ENCODE results near the gene ZNF620.
"Not testable (repeated sequence)": the region's sequence is repeated elsewhere in the genome, so short reads cannot be mapped to it uniquely, and the experiment has no call there.

ZNF620 gene

DNA sequence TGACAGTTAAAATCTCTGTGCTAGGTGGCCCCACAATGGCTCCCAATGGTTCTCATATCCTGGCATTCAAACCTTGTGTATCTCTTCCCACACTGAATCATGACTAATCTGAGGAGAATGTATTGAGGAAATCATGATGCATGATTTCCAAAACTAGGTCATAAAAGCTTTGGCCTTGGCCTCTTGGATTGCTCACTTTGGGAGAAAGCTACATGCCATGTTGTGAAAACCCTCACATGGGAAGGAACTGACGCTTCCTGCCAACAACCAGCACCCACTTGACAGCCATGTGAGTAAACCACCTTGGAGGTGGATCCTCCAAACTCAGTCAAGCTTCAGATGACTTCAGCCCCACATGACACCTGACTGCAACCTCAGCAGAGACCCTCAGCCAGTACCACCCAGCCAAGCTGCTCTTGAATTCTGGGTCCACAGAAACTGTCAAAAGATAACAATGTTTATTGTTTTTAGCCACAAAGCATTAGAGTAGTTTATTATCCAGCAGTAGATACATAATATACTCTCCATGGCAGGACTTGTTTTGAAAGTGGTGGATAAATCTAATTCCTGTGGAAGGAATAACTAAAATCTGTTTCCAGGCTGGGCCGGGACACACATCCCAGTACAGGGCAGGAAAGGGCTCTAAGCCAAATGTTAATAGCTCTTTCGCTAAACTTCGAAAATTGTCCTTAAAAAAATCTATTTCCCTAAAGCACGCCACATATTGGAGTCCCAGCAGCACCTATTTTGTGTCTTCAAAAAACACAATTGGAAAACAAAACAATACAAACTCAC lies 1.0 kb upstream of the ZNF620 start:
- peak; percentile 93 for DNase-seq

DNA sequence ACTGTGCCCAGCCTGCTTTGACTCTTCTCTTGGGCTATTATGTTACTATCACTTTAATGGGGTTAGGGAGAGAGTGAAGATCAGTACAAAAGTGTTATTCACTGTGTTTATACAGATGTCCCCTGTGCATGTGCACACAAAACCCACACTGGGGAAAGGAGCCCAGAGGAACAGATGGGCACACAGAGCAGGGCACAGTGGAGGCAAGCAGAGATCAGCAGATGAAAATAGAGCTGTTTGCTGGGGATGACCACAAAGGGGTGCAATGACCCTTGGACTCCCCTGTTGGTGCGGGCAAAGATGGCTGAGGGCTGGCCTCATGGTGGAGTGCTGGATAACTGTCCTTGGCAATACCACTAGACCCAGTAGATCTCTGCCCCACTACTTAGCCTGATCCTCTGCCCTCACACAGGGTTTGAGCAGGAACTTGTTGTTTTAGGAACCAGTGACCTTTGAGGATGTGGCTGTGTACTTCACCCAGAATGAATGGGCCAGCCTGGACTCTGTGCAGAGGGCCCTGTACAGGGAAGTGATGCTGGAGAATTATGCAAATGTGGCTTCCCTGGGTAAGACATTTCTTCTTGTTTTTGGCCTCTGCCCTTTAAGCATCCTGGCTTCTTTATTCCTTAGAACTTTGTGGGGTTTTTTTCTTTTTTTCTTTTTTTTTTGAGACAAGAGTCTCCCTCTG lies 5.3 kb downstream of the ZNF620 start:
- DNase-seq = no peak

GRCh38 chr3:40516201-40516600 lies 10.4 kb downstream of the ZNF620 start:
- DNase-seq = peak in 1 of 2 experiments; percentile 8

DNA sequence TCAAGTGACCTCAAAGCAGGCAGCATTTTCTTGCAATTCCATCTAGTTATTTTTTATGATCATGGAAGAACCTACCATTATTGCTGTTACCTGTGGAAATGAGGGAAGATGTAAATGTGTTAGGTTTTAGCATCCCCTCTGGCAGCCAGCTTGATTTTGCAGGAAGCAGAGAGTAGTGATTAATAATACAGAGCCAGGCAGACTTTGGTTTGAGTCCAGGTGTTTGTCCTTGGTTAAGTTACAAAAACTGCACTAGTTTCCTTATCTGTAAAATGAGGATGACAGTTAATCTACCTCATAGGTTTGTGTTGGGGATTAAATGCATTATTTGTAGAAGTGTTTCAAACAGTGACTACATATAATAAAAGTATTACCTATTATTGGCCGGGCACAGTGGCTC lies 12.2 kb downstream of the ZNF620 start:
- DNase-seq = no peak

GRCh38 chr3:40518848-40519247 lies 13.0 kb downstream of the ZNF620 start:
- DNase-seq = no peak

DNA sequence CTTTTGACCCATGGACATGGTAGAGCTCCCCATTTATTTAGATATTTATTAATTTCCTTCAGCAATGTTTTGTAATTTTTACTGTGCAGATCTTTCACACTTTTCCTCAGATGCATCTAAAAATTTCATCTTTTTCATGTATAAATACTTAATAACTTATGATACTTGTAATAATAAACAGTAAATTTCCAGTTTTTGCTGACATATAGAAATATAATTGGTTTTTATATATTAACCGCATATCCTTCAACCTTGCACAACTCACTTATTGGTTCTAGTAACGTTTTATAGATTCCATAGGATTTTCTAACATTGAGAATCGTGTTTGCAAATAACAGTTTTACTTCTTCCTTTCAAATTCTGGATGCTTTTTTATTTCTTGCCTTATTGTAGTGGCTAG lies 15.4 kb downstream of the ZNF620 start:
- DNase-seq = no peak

GRCh38 chr3:40523781-40524180 lies 17.9 kb downstream of the ZNF620 start:
- no peak for DNase-seq

GRCh38 chr3:40524222-40524567 lies 18.4 kb downstream of the ZNF620 start:
- DNase-seq = peak in 1 of 2 experiments; percentile 62

DNA sequence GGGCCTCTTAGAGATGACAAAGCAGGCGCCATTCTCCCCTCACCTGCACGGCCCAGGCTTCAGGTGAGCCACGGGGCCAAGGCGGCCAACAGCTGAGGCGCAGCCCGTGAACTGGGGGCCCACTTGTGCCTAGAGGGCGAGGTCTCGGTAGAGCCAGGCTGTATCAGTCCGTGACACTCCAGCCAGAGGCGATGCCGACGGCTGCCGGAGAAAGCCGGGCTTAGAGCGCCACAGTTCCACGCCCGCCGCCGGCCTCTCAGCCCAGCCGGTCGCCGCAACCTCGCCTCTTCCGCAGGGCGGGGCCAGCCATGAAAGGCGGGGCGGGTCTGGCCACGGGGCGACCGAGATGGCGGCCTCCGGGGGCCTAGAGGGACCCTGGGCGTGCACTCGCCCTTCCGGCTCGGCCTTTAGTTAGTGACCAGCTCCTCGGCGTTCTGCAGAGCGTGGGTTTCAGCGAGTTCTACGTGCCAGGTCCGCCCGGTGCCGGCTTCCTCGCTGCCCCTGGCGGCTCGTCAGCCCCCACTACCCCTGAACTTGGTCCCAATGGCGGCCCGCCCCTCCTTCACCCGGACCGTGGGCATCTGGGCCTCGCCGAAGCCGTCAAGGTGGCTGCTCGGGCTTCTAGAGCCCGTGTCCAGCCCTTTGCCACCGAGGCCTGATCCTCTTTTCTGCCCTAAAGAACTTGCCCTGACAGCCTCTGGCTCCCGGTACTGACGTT lies 18.9 kb downstream of the ZNF620 start, which contains the start of gene ZNF621:
Gene ZNF621 (plus strand): TSS at position 393 of the 718 bp plus-strand sequence. CDS start 881 bp downstream, outside the sequence.
- DNase-seq = peak; percentile 49 to 86

- no peak for DNase-seq
These were observed 22.6 kb downstream of the ZNF620 start for GRCh38 chr3:40528426-40528825.

GRCh38 chr3:40532252-40532651 lies 26.4 kb downstream of the ZNF620 start:
- DNase-seq = no peak

GRCh38 chr3:40534283-40534682 lies 28.4 kb downstream of the ZNF620 start:
- no peak for DNase-seq

DNA sequence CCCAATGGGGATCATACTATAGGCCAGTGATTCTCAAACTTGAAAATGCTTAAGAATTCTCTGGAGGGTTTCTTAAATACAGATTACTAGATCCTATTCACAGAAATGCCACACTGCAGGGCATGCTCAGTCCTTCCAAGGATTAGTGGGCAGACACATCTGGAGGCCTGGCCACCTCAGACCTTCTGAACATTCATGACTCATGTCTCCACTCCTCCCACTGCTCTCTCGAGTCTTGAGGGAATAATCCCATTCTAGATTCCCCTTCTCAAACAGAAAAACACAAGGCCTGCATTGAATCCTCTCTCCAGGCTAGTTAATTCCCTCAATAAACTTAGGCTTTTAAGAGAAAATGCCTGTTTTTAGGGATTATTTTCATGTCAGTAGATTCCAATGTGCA lies 41.0 kb downstream of the ZNF620 start:
- DNase-seq = peak in 1 of 2 experiments; percentile 7

DNA sequence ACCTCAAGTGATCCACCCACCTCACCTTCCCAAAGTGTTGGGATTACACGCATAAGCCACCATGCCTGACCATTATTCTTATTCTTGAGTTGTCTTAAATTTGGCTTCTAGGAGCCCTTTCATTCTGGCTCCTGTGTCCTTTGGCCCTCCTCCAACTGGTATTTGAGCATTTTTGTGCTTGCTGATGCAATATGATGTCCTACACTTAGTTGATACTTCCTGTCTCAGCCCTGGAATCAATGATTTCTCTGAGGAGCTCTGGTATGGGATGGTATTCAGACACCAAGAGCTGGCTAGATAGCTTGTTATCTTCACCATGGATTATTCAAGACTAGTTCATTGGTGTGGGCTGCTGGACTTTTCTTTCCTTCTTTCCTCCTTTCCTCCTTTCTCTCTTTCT lies 44.3 kb downstream of the ZNF620 start:
- DNase-seq = no peak

DNA sequence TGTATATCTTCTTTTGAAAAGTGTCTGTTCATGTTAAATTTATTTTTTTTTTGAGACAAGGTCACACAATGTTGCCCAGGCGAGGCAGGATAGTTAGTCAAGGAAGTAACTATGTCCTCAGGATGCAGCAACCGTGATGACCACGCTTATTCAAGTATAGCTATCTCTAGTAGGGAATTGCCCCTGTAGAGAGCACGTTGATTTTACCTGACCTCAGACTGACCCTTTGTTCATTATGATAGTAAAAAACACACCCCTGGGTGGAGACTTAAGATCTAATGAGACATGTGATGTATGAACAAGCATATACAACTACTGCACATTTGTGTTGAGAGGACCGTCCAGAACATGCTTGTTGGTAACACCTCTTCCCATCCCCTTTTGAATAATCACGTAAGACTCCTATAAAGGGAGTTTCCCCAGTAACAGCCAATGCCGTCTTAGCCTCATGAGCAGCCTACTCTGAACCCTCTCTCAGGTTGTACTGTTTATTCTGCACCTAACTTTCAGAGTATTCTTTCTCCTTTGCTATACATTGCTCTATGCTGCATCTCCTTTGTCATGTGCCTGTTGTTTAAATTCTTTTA lies 51.8 kb downstream of the ZNF620 start:
- DNase-seq = no peak

DNA sequence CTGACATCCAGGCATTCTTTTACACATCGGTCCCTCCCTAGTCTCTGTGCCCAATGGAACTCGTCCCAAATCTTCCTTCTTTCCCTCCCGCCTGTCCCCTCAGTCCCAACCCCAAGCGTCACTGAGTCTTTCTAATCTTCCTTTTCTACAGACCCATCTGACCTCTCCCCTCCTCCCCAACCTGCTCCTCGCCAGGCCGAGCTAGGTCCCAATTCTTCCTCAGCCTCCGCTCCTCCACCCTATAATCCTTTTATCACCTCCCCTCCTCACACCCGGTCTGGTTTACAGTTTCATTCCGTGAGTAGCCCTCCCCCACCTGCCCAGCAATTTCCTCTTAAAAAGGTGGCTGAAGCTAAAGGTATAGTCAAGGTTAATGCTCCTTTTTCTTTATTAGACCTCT lies 56.6 kb downstream of the ZNF620 start:
- not testable (repeated sequence) for DNase-seq

DNA sequence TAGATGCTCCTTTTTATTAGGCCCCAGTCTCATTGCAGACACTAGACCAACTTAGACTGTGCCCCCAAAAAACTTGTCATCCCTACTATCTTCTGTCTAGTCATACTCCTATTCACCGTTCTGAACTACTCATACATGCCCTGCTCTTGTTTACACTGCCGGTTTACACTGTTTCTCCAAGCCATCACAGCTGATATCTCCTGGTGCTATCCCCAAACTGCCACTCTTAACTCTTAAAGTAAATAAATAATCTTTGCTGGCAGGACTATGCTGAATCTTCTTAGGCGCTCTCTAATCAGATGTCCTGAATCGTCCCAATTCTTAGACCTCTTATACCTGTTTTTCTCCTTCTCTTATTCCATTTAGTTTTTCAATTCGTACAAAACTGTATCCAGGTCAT lies 59.8 kb downstream of the ZNF620 start:
- DNase-seq = not testable (repeated sequence)

- no peak for DNase-seq
These were observed 60.9 kb downstream of the ZNF620 start for GRCh38 chr3:40566694-40567093.

Data from SW 1271 (cell line).